H1 (cell line): ENCODE results near the gene VPS37C. TPM values are rescaled to one million over a fixed set of nuclear protein-coding genes. Genes with fewer than 3 reads are reported as not detected.

Experiments
- CTCF ChIA-PET: fragments of 300-600 bp; sonication (Branson Sonifier 250); formaldehyde crosslinking; loops from one replicate; lab custom pipeline; 2021; ENCODE audit not compliant: partially characterized antibody; lab: Charles Lee
- POLR2A ChIA-PET: fragments of 300-600 bp; sonication (Branson Sonifier 250); formaldehyde crosslinking; loops from one replicate; lab custom pipeline; 2021; ENCODE audit warnings: inconsistent platforms; ENCODE audit not compliant: partially characterized antibody; lab: Charles Lee
- DNase-seq, 2 experiments: peaks; one replicate each; pipeline versions ENCODE4 v3.0.0 to v3.0.0-alpha.2; 2010 to 2022; ENCODE audit warnings: low spot score in 2 of 2, low read depth in 1 of 2, mixed read lengths in 1 of 2
- FAIRE-seq: peaks from 2 replicates; lab custom pipeline; 2011; peaks lifted over from hg19 to GRCh38; lab: Jason Lieb, UNC
- H2AFZ ChIP-seq: 2 replicates; pipeline ENCODE4 v1.8.1; 2012; ENCODE audit warnings: low read length, inconsistent platforms
- H2AK5ac ChIP-seq: 2 replicates; pipeline ENCODE4 v1.6.1; 2013; ENCODE audit warnings: low read depth, low read length
- H2BK120ac ChIP-seq: replicated peaks from 2 replicates; pipeline ENCODE3; 2013; ENCODE audit warnings: low read depth, low read length, inconsistent platforms
- H2BK12ac ChIP-seq: 2 replicates; pipeline ENCODE4 v1.6.1; 2013; ENCODE audit warnings: low read depth, low read length
- H2BK15ac ChIP-seq: 2 replicates; pipeline ENCODE4 v1.6.1; 2013; ENCODE audit warnings: low read length
- H2BK20ac ChIP-seq: 2 replicates; pipeline ENCODE4 v1.6.1; 2013; ENCODE audit warnings: low read length
- H2BK5ac ChIP-seq: 2 replicates; pipeline ENCODE4 v1.6.1; 2013; ENCODE audit warnings: low read depth, low read length
- H3K14ac ChIP-seq: 2 replicates; pipeline ENCODE4 v1.6.1; 2013; ENCODE audit warnings: inconsistent platforms; ENCODE audit not compliant: insufficient read length
- H3K18ac ChIP-seq: 2 replicates; pipeline ENCODE4 v1.6.1; 2013; ENCODE audit warnings: low read length; ENCODE audit errors: extremely low read depth
- H3K23ac ChIP-seq: 2 replicates; pipeline ENCODE4 v1.6.1; 2013; ENCODE audit warnings: inconsistent platforms; ENCODE audit not compliant: insufficient read length
- H3K23me2 ChIP-seq: 2 replicates; pipeline ENCODE4 v1.6.1; 2013; ENCODE audit warnings: low read depth, low read length
- H3K27ac ChIP-seq: 2 replicates; pipeline ENCODE4 v1.6.1; 2011; ENCODE audit warnings: low read depth, low read length, inconsistent platforms
- H3K27me3 ChIP-seq, 4 experiments: replicated peaks in 1 of 4; 1 replicate in 1 of 4; 2 replicates in 3 of 4; pipeline versions ENCODE4 v1.6.1 to v1.8.1; 2011 to 2013; ENCODE audit warnings: low read length in 3 of 4, mild to moderate bottlenecking in 3 of 4, inconsistent platforms in 2 of 4, mixed read lengths in 2 of 4, moderate library complexity in 1 of 4; ENCODE audit not compliant: control insufficient read depth in 3 of 4, insufficient read depth in 3 of 4; ENCODE audit errors: extremely low read depth in 1 of 4
- H3K36me3 ChIP-seq, 4 experiments: 2 replicates each; pipeline versions ENCODE4 v1.6.1 to v1.8.1; 2011 to 2013; ENCODE audit warnings: mild to moderate bottlenecking in 4 of 4, low read length in 3 of 4, moderate library complexity in 2 of 4, control low read depth in 1 of 4, inconsistent platforms in 1 of 4; ENCODE audit not compliant: insufficient read depth in 4 of 4, control insufficient read depth in 2 of 4
- H3K4ac ChIP-seq: replicated peaks from 2 replicates; pipeline ENCODE3; 2013; ENCODE audit warnings: low read length, low read depth, mixed read lengths, inconsistent platforms; ENCODE audit not compliant: insufficient read length
- H3K4me1 ChIP-seq, 4 experiments: replicated peaks in 1 of 4; 1 replicate in 1 of 4; 2 replicates in 3 of 4; pipeline versions ENCODE4 v1.6.1 to v1.8.1; 2011 to 2013; ENCODE audit warnings: low read length in 3 of 4, inconsistent platforms in 2 of 4, mixed read lengths in 1 of 4; ENCODE audit not compliant: insufficient read depth in 4 of 4, control insufficient read depth in 3 of 4
- H3K4me2 ChIP-seq, 2 experiments: 2 replicates each; pipeline versions ENCODE4 v1.6.1 to v1.8.1; 2011 to 2013; ENCODE audit warnings: low read depth in 2 of 2, low read length in 2 of 2, control low read depth in 1 of 2, inconsistent platforms in 1 of 2, mild to moderate bottlenecking in 1 of 2; ENCODE audit not compliant: insufficient read depth in 1 of 2
- H3K4me3 ChIP-seq, 4 experiments: fragments of 200-600, 300-600 bp in 1 of 4; sonication (generic), shearing (Covaris generic), sonication (Bioruptor Twin) in 1 of 4; 2 replicates each; pipeline versions ENCODE4 v1.5.1 to v1.8.1; 2011 to 2016; ENCODE audit warnings: low read length in 4 of 4, low read depth in 3 of 4, control low read depth in 2 of 4, inconsistent platforms in 2 of 4, mild to moderate bottlenecking in 2 of 4, mixed read lengths in 1 of 4, moderate library complexity in 1 of 4; ENCODE audit not compliant: insufficient read depth in 2 of 4; ENCODE audit errors: extremely low read depth in 1 of 4
- H3K56ac ChIP-seq: replicated peaks from 2 replicates; pipeline ENCODE3; 2013; ENCODE audit warnings: low read depth, mild to moderate bottlenecking, mixed read lengths, low read length, inconsistent platforms; ENCODE audit not compliant: insufficient read length
- H3K79me1 ChIP-seq: 2 replicates; pipeline ENCODE4 v1.6.1; 2013; ENCODE audit warnings: low read depth, low read length, control low read depth
- H3K79me2 ChIP-seq, 2 experiments: 2 replicates each; pipeline versions ENCODE4 v1.6.1 to v1.8.1; 2012 to 2013; ENCODE audit warnings: low read length in 2 of 2, mild to moderate bottlenecking in 2 of 2, inconsistent platforms in 1 of 2; ENCODE audit not compliant: insufficient read depth in 2 of 2, control insufficient read depth in 1 of 2
- H3K9ac ChIP-seq, 4 experiments: replicated peaks in 1 of 4; 1 replicate in 1 of 4; 2 replicates in 3 of 4; pipeline versions ENCODE4 v1.6.1 to v1.8.1; 2011 to 2013; ENCODE audit warnings: low read depth in 3 of 4, low read length in 3 of 4, control low read depth in 2 of 4, mild to moderate bottlenecking in 2 of 4, moderate library complexity in 2 of 4, inconsistent platforms in 1 of 4; ENCODE audit errors: extremely low read depth in 1 of 4
- H3K9me3 ChIP-seq, 2 experiments: 2 replicates each; pipeline versions ENCODE4 v1.6.1 to v1.8.1; 2012 to 2013; ENCODE audit warnings: mild to moderate bottlenecking in 2 of 2, moderate library complexity in 2 of 2, control low read depth in 1 of 2, inconsistent platforms in 1 of 2, low read depth in 1 of 2, low read length in 1 of 2, mixed read lengths in 1 of 2; ENCODE audit not compliant: insufficient read depth in 2 of 2
- H4K20me1 ChIP-seq, 2 experiments: replicated peaks in 1 of 2; 2 replicates each; pipeline versions ENCODE3 to v1.8.1; 2011 to 2013; ENCODE audit warnings: inconsistent platforms in 2 of 2, low read length in 2 of 2, mild to moderate bottlenecking in 1 of 2; ENCODE audit not compliant: insufficient read depth in 2 of 2, control insufficient read depth in 1 of 2
- H4K5ac ChIP-seq: 2 replicates; pipeline ENCODE4 v1.6.1; 2013; ENCODE audit warnings: low read length, low read depth, mixed read lengths, inconsistent platforms; ENCODE audit not compliant: insufficient read length
- H4K8ac ChIP-seq: 2 replicates; pipeline ENCODE4 v1.8.0; 2013; ENCODE audit warnings: mild to moderate bottlenecking, moderate library complexity, low read length, inconsistent platforms; ENCODE audit not compliant: insufficient read depth; ENCODE audit errors: extremely low read depth
- H4K91ac ChIP-seq: replicated peaks from 2 replicates; pipeline ENCODE3; 2013; ENCODE audit warnings: low read length, mixed read lengths, inconsistent platforms; ENCODE audit not compliant: insufficient read length
- SAP30 ChIP-seq: fragments of 300-600 bp; sonication (generic); IDR thresholded peaks from 2 replicates; pipeline ENCODE4 v1.7.1; 2012; ENCODE audit warnings: low read length, moderate library complexity, mild to moderate bottlenecking, inconsistent platforms; ENCODE audit not compliant: insufficient read depth, insufficient replicate concordance
- SP2 ChIP-seq: IDR thresholded peaks from 2 replicates; pipeline ENCODE4 v1.6.1; 2012; ENCODE audit warnings: mild to moderate bottlenecking, low read length, inconsistent platforms
- SP4 ChIP-seq: IDR thresholded peaks from 2 replicates; pipeline ENCODE4 v1.6.1; 2012; ENCODE audit warnings: low read length, inconsistent platforms
- TAF7 ChIP-seq: optimal IDR thresholded peaks from 2 replicates; pipeline ENCODE3; 2011; ENCODE audit warnings: low read depth, mild to moderate bottlenecking, inconsistent platforms, low read length, moderate library complexity, borderline replicate concordance
- TCF12 ChIP-seq: IDR thresholded peaks from 2 replicates; pipeline ENCODE4 v1.6.1; 2011; ENCODE audit warnings: low read depth, mild to moderate bottlenecking, low read length
- USF2 ChIP-seq: IDR thresholded peaks from 2 replicates; pipeline ENCODE4 v1.6.1; 2011; ENCODE audit warnings: low read length, improper control_type of control experiment
- WGBS, 2 experiments: shearing (Covaris generic) in 1 of 2; methylation state at CpG; one replicate each; pipeline versions ENCODE4 v1.1.6 to v1.1.7; 2013 to 2015; ENCODE audit warnings: low lambda C conversion rate in 2 of 2, mixed read lengths in 2 of 2, inconsistent platforms in 1 of 2, low coverage in 1 of 2, missing lambda C conversion rate in 1 of 2; ENCODE audit not compliant: insufficient replicate concordance in 2 of 2, insufficient coverage in 1 of 2, insufficient read length in 1 of 2; ENCODE audit errors: extremely low coverage in 1 of 2, missing lambda C conversion rate in 1 of 2; 5-methylcytosine and 5-hydroxymethylcytosine counted together
- polyA plus RNA-seq, 7 experiments: library from polyadenylated mRNA; depleted of rRNA in 3 of 7; stranded (reverse) in 5 of 7; unstranded in 2 of 7; fragments of >200 nt in 5 of 7; fragments of 200-250 nt in 2 of 7; gene quantifications; 1 replicate in 5 of 7; 2 replicates in 1 of 7; 4 replicates in 1 of 7; pipeline versions ENCODE4 v1.2.1 to v1.2.3, GENCODE V29; 2011 to 2013; ENCODE audit warnings: missing spikeins in 2 of 7, mixed read lengths in 2 of 7
- total RNA-seq: library from RNA; stranded (reverse); fragmentation: NEBNext Ultra II Directional; extraction: Animal tissue kit (Norgen Biotek cat#: 25700); gene quantifications from 2 replicates; pipeline ENCODE4 v1.2.1, GENCODE V29; 2021
- TF ChIP-seq, protein P1 (sequence below): IDR thresholded peaks from 2 replicates; pipeline ENCODE4 v1.6.1; 2011; ENCODE audit warnings: low read depth, mild to moderate bottlenecking, low read length; ENCODE audit not compliant: insufficient read depth

The VPS37C gene
- total and polyA plus RNA-seq, 2 of the 8 experiments (the other 6 are each of a cell fraction or from before 2014, with no cell fraction given) = 12.9 to 21.0 TPM

GRCh38 chr11:61106894-61107470 is 54.2 kb downstream of the VPS37C start:
- DNase-seq (no peak), FAIRE-seq (no peak)
- H3K18ac ChIP-seq = no peak overlapping the region
- H4K8ac ChIP-seq = no peak overlapping the region
- no peak overlapping the region for H3K4me2 ChIP-seq
- H4K20me1 ChIP-seq = no peaks in the 10 kb centered on the region
- ChIA-PET CTCF (interaction anchor here (1.3 kb wide), 1 partner anchor 137 kb away, joined by 3 read pairs; no protein-coding TSS in a partner anchor), POLR2A (no interaction called here)
- no peak overlapping the region for H3K27ac ChIP-seq
- H2BK15ac ChIP-seq = no peak overlapping the region
- H3K14ac ChIP-seq = no peak overlapping the region
- H3K56ac ChIP-seq = no peak overlapping the region
- H3K23ac ChIP-seq = no peak overlapping the region
- no peaks in the 10 kb centered on the region for H3K36me3 ChIP-seq
- no peak for TF ChIP-seq SP4
- TF ChIP-seq TAF7 = no peak
- TF ChIP-seq, protein P1, sequence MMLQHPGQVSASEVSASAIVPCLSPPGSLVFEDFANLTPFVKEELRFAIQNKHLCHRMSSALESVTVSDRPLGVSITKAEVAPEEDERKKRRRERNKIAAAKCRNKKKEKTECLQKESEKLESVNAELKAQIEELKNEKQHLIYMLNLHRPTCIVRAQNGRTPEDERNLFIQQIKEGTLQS = no peak
- no peak for TF ChIP-seq TCF12
- no peak for TF ChIP-seq SAP30
- TF ChIP-seq SP2 = no peak
- TF ChIP-seq USF2 = no peak
- H4K91ac ChIP-seq = no peak overlapping the region
- no peak overlapping the region for H2AFZ ChIP-seq
- H3K27me3 ChIP-seq = no peaks in the 10 kb centered on the region; a peak in 1 of 7 replicates
- no peak overlapping the region for H2AK5ac ChIP-seq
- H3K79me1 ChIP-seq = no peaks in the 10 kb centered on the region
- no peak overlapping the region for H2BK5ac ChIP-seq
- no peak overlapping the region for H2BK12ac ChIP-seq
- H3K9me3 ChIP-seq = no peaks in the 10 kb centered on the region
- H3K23me2 ChIP-seq = no peaks in the 10 kb centered on the region; the same call in 1 of the 2 replicates
- H2BK120ac ChIP-seq = no peak overlapping the region
- H3K9ac ChIP-seq = no peak overlapping the region
- no peaks in the 10 kb centered on the region for H3K4me1 ChIP-seq
- H3K4ac ChIP-seq = no peak overlapping the region
- H3K4me3 ChIP-seq = no peak overlapping the region
- WGBS, 2 experiments = 84% methylated on average over 11 of the region's 11 CpGs; no CpG with 5 or more reads in 1 of the 2 experiments
- H4K5ac ChIP-seq = no peak overlapping the region
- H3K79me2 ChIP-seq = no peaks in the 10 kb centered on the region
- H2BK20ac ChIP-seq = no peak overlapping the region
